Endodermal cell (in vitro differentiated cells): ENCODE measurements around the gene GRN. TPM values are rescaled to one million over a fixed set of nuclear protein-coding genes. Genes with fewer than 3 reads are reported as not detected.

ENCODE experiments used
- DNase-seq: peaks from one replicate; pipeline ENCODE4 v3.0.0-alpha.2; 2017
- H3K27ac ChIP-seq: 2 replicates; pipeline ENCODE4 v1.5.1; 2013; ENCODE audit warnings: mild to moderate bottlenecking, low read depth, low read length, moderate library complexity
- H3K27me3 ChIP-seq: 2 replicates; pipeline ENCODE4 v1.6.1; 2013; ENCODE audit warnings: mild to moderate bottlenecking, low read length, moderate library complexity; ENCODE audit not compliant: insufficient read depth, control insufficient read depth, poor library complexity, severe bottlenecking
- H3K36me3 ChIP-seq: 2 replicates; pipeline ENCODE4 v1.7.0; 2013; ENCODE audit warnings: mild to moderate bottlenecking, low read length, moderate library complexity; ENCODE audit not compliant: control insufficient read depth, insufficient read depth
- H3K4me1 ChIP-seq: one replicate; pipeline ENCODE4 v1.7.0; 2013; ENCODE audit warnings: low read length; ENCODE audit not compliant: control insufficient read depth, insufficient read depth
- H3K4me3 ChIP-seq: 2 replicates; pipeline ENCODE4 v1.5.1; 2013; ENCODE audit warnings: mild to moderate bottlenecking, low read length, moderate library complexity
- H3K9ac ChIP-seq: 2 replicates; pipeline ENCODE4 v1.6.1; 2013; ENCODE audit warnings: mild to moderate bottlenecking, low read length, moderate library complexity; ENCODE audit not compliant: poor library complexity, severe bottlenecking; ENCODE audit errors: extremely low read depth
- H3K9me3 ChIP-seq: 2 replicates; pipeline ENCODE4 v1.6.1; 2013; ENCODE audit warnings: mild to moderate bottlenecking, low read length, moderate library complexity; ENCODE audit not compliant: control insufficient read depth
- H3K27ac Mint-ChIP-seq: 2 replicates; pipeline ENCODE4 v1.8.0; 2020; ENCODE audit warnings: mixed read lengths
- H3K27me3 Mint-ChIP-seq: 2 replicates; pipeline ENCODE4 v1.8.0; 2021; ENCODE audit warnings: mild to moderate bottlenecking, mixed read lengths; ENCODE audit not compliant: insufficient read depth
- H3K36me3 Mint-ChIP-seq: 2 replicates; pipeline ENCODE4 v1.8.0; 2020; ENCODE audit warnings: low read depth, mixed read lengths
- H3K4me1 Mint-ChIP-seq: 2 replicates; pipeline ENCODE4 v1.8.0; 2020; ENCODE audit warnings: mixed read lengths
- H3K4me3 Mint-ChIP-seq: 2 replicates; pipeline ENCODE4 v1.8.0; 2020; ENCODE audit warnings: mild to moderate bottlenecking, moderate library complexity, mixed read lengths
- H3K9me3 Mint-ChIP-seq: 2 replicates; pipeline ENCODE4 v1.8.0; 2020; ENCODE audit warnings: mild to moderate bottlenecking, mixed read lengths
- WGBS, 2 experiments: methylation state at CpG; one replicate each; pipeline versions ENCODE4 v1.1.5 to v1.1.7; 2013; ENCODE audit warnings: missing lambda C conversion rate in 2 of 2, mixed read lengths in 1 of 2; ENCODE audit not compliant: insufficient coverage in 1 of 2, insufficient read length in 1 of 2; 5-methylcytosine and 5-hydroxymethylcytosine counted together
- total RNA-seq, 2 donors: library from RNA; stranded (reverse); fragmentation: NEBNext Ultra II Directional in 1 of 2; extraction: Animal tissue kit (Norgen Biotek cat#: 25700) in 1 of 2; gene quantifications; 2 replicates in 1 of 2; 3 replicates in 1 of 2; pipeline ENCODE4 v1.2.1, GENCODE V29; 2021
- TF ChIP-seq, protein P1 (sequence below): fragments of 200-600 bp; sonication (generic); conservative IDR thresholded peaks from 2 replicates; pipeline ENCODE4 v1.5.0; 2021; ENCODE audit warnings: antibody characterized with exemption, mild to moderate bottlenecking

The GRN gene
- total RNA-seq, 2 donors from 2014 or later, result 178 to 205 TPM

DNA sequence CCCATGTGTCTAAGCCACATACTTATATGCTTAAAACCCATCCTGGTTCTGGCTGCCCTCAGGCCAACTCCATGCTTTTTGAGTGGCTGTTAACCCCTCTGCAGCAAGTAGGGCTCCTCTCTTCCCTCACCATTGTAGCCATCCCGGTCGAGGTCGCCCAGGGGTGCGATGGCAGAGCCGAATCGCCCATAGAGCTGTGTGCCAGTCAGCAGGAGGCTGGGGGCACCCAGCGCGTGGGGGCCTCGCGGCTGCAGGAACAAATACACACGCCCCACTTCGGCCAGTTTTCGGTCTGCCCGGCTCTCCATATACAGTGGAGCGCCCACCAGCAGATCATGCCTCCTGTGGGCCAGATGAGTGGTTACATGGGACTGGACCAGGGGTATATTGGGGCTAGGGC, 38.3 kb downstream of the GRN start:
- Mint-ChIP-seq H3K9me3 (no peaks in the 10 kb centered on the region), H3K4me1 (peaks cover 12% of the 10 kb centered on the region), H3K36me3 (no peaks in the 10 kb centered on the region), H3K4me3 (no peak overlapping the region), H3K27me3 (peaks cover 66% of the 10 kb centered on the region), H3K27ac (no peak overlapping the region)
- Histone ChIP-seq H3K27me3 (peaks cover 29% of the 10 kb centered on the region), H3K27ac (no peak overlapping the region), H3K36me3 (no peaks in the 10 kb centered on the region), H3K9me3 (no peaks in the 10 kb centered on the region), H3K4me3 (no peak overlapping the region), H3K4me1 (peaks cover 3% of the 10 kb centered on the region), H3K9ac (no peak overlapping the region)
- DNase-seq, result no peak
- TF ChIP-seq, protein P1, sequence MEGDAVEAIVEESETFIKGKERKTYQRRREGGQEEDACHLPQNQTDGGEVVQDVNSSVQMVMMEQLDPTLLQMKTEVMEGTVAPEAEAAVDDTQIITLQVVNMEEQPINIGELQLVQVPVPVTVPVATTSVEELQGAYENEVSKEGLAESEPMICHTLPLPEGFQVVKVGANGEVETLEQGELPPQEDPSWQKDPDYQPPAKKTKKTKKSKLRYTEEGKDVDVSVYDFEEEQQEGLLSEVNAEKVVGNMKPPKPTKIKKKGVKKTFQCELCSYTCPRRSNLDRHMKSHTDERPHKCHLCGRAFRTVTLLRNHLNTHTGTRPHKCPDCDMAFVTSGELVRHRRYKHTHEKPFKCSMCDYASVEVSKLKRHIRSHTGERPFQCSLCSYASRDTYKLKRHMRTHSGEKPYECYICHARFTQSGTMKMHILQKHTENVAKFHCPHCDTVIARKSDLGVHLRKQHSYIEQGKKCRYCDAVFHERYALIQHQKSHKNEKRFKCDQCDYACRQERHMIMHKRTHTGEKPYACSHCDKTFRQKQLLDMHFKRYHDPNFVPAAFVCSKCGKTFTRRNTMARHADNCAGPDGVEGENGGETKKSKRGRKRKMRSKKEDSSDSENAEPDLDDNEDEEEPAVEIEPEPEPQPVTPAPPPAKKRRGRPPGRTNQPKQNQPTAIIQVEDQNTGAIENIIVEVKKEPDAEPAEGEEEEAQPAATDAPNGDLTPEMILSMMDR, result no peak
- 95 to 98% methylated on average over 8 to 15 of the region's 15 CpGs for WGBS, 2 experiments

DNA sequence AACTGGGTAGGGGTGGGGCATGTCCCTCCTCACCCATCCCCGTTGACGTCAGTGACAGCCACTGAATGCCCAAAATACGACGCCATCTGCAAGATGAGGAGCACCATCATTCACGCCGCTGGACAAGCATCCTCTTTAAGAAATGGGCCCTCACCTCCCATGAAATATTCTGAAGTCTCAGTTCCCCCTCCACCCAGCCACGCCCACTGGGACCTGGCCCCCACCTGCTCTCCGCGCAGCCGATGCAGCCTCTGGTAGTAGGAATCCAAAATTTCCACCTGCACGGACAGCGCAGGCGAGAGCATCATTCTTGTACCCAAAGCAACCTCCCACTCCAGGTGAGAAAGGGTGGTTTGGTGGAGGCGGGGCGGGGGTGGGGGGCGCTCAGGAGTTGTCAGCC, 38.8 kb downstream of the GRN start:
- Mint-ChIP-seq H3K4me3 (no peak overlapping the region), H3K27me3 (peaks cover 61% of the 10 kb centered on the region), H3K4me1 (peaks cover 12% of the 10 kb centered on the region), H3K9me3 (no peaks in the 10 kb centered on the region), H3K27ac (no peak overlapping the region), H3K36me3 (no peaks in the 10 kb centered on the region)
- H3K9me3 ChIP-seq, result no peaks in the 10 kb centered on the region
- no peak overlapping the region for H3K4me3 ChIP-seq
- TF ChIP-seq, protein P1, result no peak
- 93 to 100% methylated on average over 7 to 16 of the region's 16 CpGs for WGBS, 2 experiments
- H3K27ac ChIP-seq, result no peak overlapping the region
- no peaks in the 10 kb centered on the region for H3K36me3 ChIP-seq
- peaks cover 29% of the 10 kb centered on the region for H3K27me3 ChIP-seq
- DNase-seq, result no peak
- peaks cover 3% of the 10 kb centered on the region for H3K4me1 ChIP-seq
- H3K9ac ChIP-seq, result no peak overlapping the region

DNA sequence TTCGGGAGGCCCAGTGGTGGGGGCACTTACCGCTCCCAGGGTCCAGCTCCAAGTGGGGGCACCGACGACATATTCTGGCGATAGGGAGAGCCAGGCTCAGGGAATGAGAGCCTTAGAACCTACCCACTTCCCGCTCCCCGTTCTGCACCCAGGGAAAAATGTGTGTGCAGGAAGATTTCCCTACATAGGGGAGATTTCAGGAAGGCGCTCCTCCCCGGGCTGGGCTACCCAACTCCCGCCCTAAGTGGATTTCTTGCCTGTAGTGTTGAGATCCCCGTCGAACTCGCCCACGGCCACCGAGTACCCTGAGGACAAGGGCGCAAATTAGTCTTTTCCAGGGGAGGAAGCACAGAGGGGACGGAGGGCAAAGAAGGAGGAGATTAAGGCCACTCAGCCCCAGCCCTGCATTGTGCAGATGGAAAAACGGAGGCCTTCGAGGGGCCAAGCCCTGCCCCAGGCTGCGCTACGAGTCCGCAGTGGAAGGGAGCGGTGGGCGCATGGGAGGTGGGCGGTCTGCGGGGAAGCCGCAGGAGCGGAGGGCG, 39.2 kb downstream of the GRN start:
- Mint-ChIP-seq H3K27me3 (peaks cover 61% of the 10 kb centered on the region), H3K9me3 (no peaks in the 10 kb centered on the region), H3K27ac (no peak overlapping the region), H3K4me3 (peak overlapping the region; percentile 58), H3K36me3 (no peaks in the 10 kb centered on the region), H3K4me1 (peaks cover 12% of the 10 kb centered on the region)
- Histone ChIP-seq H3K27ac (no peak overlapping the region), H3K4me1 (peaks cover 3% of the 10 kb centered on the region), H3K9ac (no peak overlapping the region), H3K9me3 (no peaks in the 10 kb centered on the region), H3K4me3 (peak overlapping the region; percentile 77), H3K27me3 (peaks cover 29% of the 10 kb centered on the region), H3K36me3 (no peaks in the 10 kb centered on the region)
- DNase-seq, result no peak
- TF ChIP-seq, protein P1, result no peak
- WGBS, 2 experiments, result 51 to 53% methylated on average over 10 to 29 of the region's 29 CpGs
